IMR-90 (cell line): ENCODE data around the gene NENF. TPM values are rescaled to one million over a fixed set of nuclear protein-coding genes. Genes with fewer than 3 reads are reported as not detected.

ENCODE experiments used
- ATAC-seq: fragments of 200-7000 bp; cut with Tn5 transposase; 2 replicates; pipeline ENCODE4 v1.9.1; 2020; ENCODE audit warnings: low read depth, mild to moderate bottlenecking, moderate library complexity
- BruUV-seq: library from RNA; stranded (reverse); fragments of 400-500 nt; replicated peaks from 2 replicates; lab custom pipeline; 2021; lab: Mats Ljungman, UMichigan
- CTCF ChIA-PET: fragments of 300-600 bp; formaldehyde crosslinking; extraction: SDS; loops from one replicate; lab custom pipeline; 2021; ENCODE audit warnings: antibody characterized with exemption; lab: Yijun Ruan, JAX
- POLR2A ChIA-PET: fragments of 300-600 bp; sonication (Branson Sonifier 250); formaldehyde crosslinking; loops from one replicate; lab custom pipeline; 2022; ENCODE audit warnings: antibody characterized with exemption; ENCODE audit not compliant: unreplicated experiment; lab: Charles Lee
- DNase-seq: peaks from one replicate; pipeline ENCODE4 v3.0.0; 2013
- H2AFZ ChIP-seq: replicated peaks from 2 replicates; pipeline ENCODE3; 2013; ENCODE audit warnings: low read length, mild to moderate bottlenecking; ENCODE audit not compliant: poor library complexity
- H2AK5ac ChIP-seq: 2 replicates; pipeline ENCODE4 v1.6.1; 2013; ENCODE audit warnings: low read depth, low read length, inconsistent platforms
- H2AK9ac ChIP-seq: replicated peaks from 2 replicates; pipeline ENCODE3; 2013; ENCODE audit warnings: mild to moderate bottlenecking, low read depth, low read length, moderate library complexity; ENCODE audit not compliant: poor library complexity
- H2BK120ac ChIP-seq: 2 replicates; pipeline ENCODE4 v1.6.1; 2013; ENCODE audit warnings: low read depth, low read length, inconsistent platforms
- H2BK15ac ChIP-seq: 3 replicates; pipeline ENCODE4 v1.6.1; 2013; ENCODE audit warnings: low read depth, low read length, inconsistent platforms
- H2BK20ac ChIP-seq: 2 replicates; pipeline ENCODE4 v1.6.1; 2013; ENCODE audit warnings: low read depth, mild to moderate bottlenecking, inconsistent platforms, low read length, moderate library complexity
- H2BK5ac ChIP-seq: 2 replicates; pipeline ENCODE4 v1.6.1; 2013; ENCODE audit warnings: mild to moderate bottlenecking, low read depth, low read length, inconsistent platforms; ENCODE audit not compliant: poor library complexity, severe bottlenecking
- H3K14ac ChIP-seq: replicated peaks from 2 replicates; pipeline ENCODE4 v1.6.1; 2013; ENCODE audit warnings: low read depth, low read length, inconsistent platforms
- H3K18ac ChIP-seq: 2 replicates; pipeline ENCODE4 v1.6.1; 2013; ENCODE audit warnings: low read depth, low read length, control low read depth
- H3K23ac ChIP-seq: 2 replicates; pipeline ENCODE4 v1.6.1; 2013; ENCODE audit warnings: low read depth, low read length, inconsistent platforms
- H3K27ac ChIP-seq: 2 replicates; pipeline ENCODE4 v1.5.1; 2013; ENCODE audit warnings: mild to moderate bottlenecking, control low read depth, low read length; ENCODE audit not compliant: insufficient read depth
- H3K27me3 ChIP-seq: 2 replicates; pipeline ENCODE4 v1.6.1; 2013; ENCODE audit warnings: low read length; ENCODE audit not compliant: control insufficient read depth, insufficient read depth
- H3K36me3 ChIP-seq: 2 replicates; pipeline ENCODE4 v1.6.1; 2013; ENCODE audit warnings: low read length, mixed read lengths; ENCODE audit not compliant: control insufficient read depth, insufficient read depth
- H3K4ac ChIP-seq: 2 replicates; pipeline ENCODE4 v1.6.1; 2013; ENCODE audit warnings: low read depth, low read length, inconsistent platforms
- H3K4me1 ChIP-seq: 2 replicates; pipeline ENCODE4 v1.6.1; 2013; ENCODE audit warnings: low read length, mixed read lengths; ENCODE audit not compliant: control insufficient read depth, insufficient read depth
- H3K4me2 ChIP-seq: 2 replicates; pipeline ENCODE4 v1.6.1; 2013; ENCODE audit warnings: low read depth, mild to moderate bottlenecking, control low read depth, low read length, moderate library complexity
- H3K4me3 ChIP-seq: 2 replicates; pipeline ENCODE4 v1.5.1; 2013; ENCODE audit warnings: low read depth, mild to moderate bottlenecking, control low read depth, low read length, moderate library complexity; ENCODE audit not compliant: insufficient read depth
- H3K56ac ChIP-seq: 2 replicates; pipeline ENCODE4 v1.6.1; 2013; ENCODE audit warnings: low read length, inconsistent platforms; ENCODE audit not compliant: insufficient read depth; ENCODE audit errors: extremely low read depth
- H3K79me1 ChIP-seq, 2 experiments: 2 replicates each; pipeline ENCODE4 v1.6.1; 2013; ENCODE audit warnings: low read length in 2 of 2, inconsistent platforms in 1 of 2, low read depth in 1 of 2
- H3K9ac ChIP-seq: 2 replicates; pipeline ENCODE4 v1.6.1; 2013; ENCODE audit warnings: low read depth, low read length, control low read depth
- H3K9me1 ChIP-seq: 2 replicates; pipeline ENCODE4 v1.6.1; 2013; ENCODE audit warnings: low read length, inconsistent platforms; ENCODE audit not compliant: insufficient read depth
- H3K9me3 ChIP-seq: 2 replicates; pipeline ENCODE4 v1.6.1; 2013; ENCODE audit warnings: low read length; ENCODE audit not compliant: control insufficient read depth, insufficient read depth
- H4K20me1 ChIP-seq: 2 replicates; pipeline ENCODE4 v1.6.1; 2013; ENCODE audit warnings: low read length, inconsistent platforms; ENCODE audit not compliant: insufficient read depth
- H4K5ac ChIP-seq: 2 replicates; pipeline ENCODE4 v1.6.1; 2013; ENCODE audit warnings: mild to moderate bottlenecking, low read depth, low read length, control low read depth
- H4K8ac ChIP-seq, 2 experiments: 2 replicates each; pipeline ENCODE4 v1.6.1; 2013; ENCODE audit warnings: low read depth in 2 of 2, low read length in 2 of 2, control low read depth in 1 of 2, inconsistent platforms in 1 of 2
- H4K91ac ChIP-seq: 2 replicates; pipeline ENCODE4 v1.6.1; 2013; ENCODE audit warnings: low read depth, low read length, inconsistent platforms; ENCODE audit not compliant: insufficient read depth
- CTCF ChIP-seq: conservative IDR thresholded peaks from 2 replicates; pipeline ENCODE4 v1.5.1; 2012; ENCODE audit warnings: mild to moderate bottlenecking, low read depth, low read length, improper control_type of control experiment
- FOS ChIP-seq: fragments of 150-350 bp; IDR thresholded peaks from 2 replicates; pipeline ENCODE4 v1.6.1; 2016; ENCODE audit warnings: low read depth, low read length
- NFE2L2 ChIP-seq: fragments of 150-350 bp; IDR thresholded peaks from 2 replicates; pipeline ENCODE4 v1.6.1; 2016; ENCODE audit warnings: low read depth, mild to moderate bottlenecking, low read length
- POLR2A ChIP-seq: IDR thresholded peaks from 2 replicates; pipeline ENCODE4 v1.6.1; 2012; ENCODE audit warnings: mild to moderate bottlenecking, low read depth, low read length
- RCOR1 ChIP-seq: IDR thresholded peaks from 2 replicates; pipeline ENCODE4 v1.6.1; 2012; ENCODE audit warnings: mild to moderate bottlenecking, low read length, improper control_type of control experiment; ENCODE audit not compliant: insufficient replicate concordance
- RFX5 ChIP-seq: IDR thresholded peaks from 2 replicates; pipeline ENCODE4 v1.8.0; 2012; ENCODE audit warnings: low read depth, mild to moderate bottlenecking, low read length, moderate library complexity
- WGBS, 2 experiments: methylation state at CpG; one replicate each; pipeline versions ENCODE4 v1.1.5 to v1.1.7; 2013; ENCODE audit warnings: missing lambda C conversion rate in 2 of 2; ENCODE audit not compliant: insufficient read length in 1 of 2; ENCODE audit errors: extremely low coverage in 2 of 2; 5-methylcytosine and 5-hydroxymethylcytosine counted together
- dilution Hi-C: fragments of 300-500 bp; cut with HindIII; formaldehyde crosslinking; loops from one replicate; pipeline ENCODE4 v1.14.3; 2018; ENCODE audit warnings: low sequenced_read_pairs; ENCODE audit not compliant: unreplicated experiment
- in situ Hi-C: fragments of 300-500 bp; cut with MboI; formaldehyde crosslinking; loops from 3 replicates; pipeline ENCODE4 v1.14.3; 2019; ENCODE audit warnings: low sequenced_read_pairs, inconsistent platforms, mixed read lengths
- intact Hi-C: fragments of 100-400 bp; cut with micrococcal nuclease; formaldehyde crosslinking; loops from 2 replicates; pipeline ENCODE4 v1.10.0; 2022
- polyA plus RNA-seq, 3 experiments: library from polyadenylated mRNA; depleted of rRNA; stranded (reverse); fragments of >200 nt; gene quantifications; 2 replicates each; pipeline ENCODE4 v1.2.3, GENCODE V29; 2012; ENCODE audit warnings: low replicate concordance in 1 of 3
- total RNA-seq: library from RNA; depleted of rRNA; stranded (reverse); fragments of >200 nt; gene quantifications from 2 replicates; pipeline ENCODE4 v1.2.3, GENCODE V29; 2012
- TF ChIP-seq, protein P1 (sequence below): fragments of 150-350 bp; IDR thresholded peaks from 2 replicates; pipeline ENCODE4 v1.6.1; 2017; ENCODE audit warnings: mild to moderate bottlenecking, antibody characterized with exemption, low read length, low read depth

NENF gene
- total and polyA plus RNA-seq, 2 of the 4 experiments (the other 2 are of a cell fraction): 16.0 to 40.4 TPM

GRCh38 chr1:212478467-212479025 lies 45.8 kb downstream of the NENF start:
- POLR2A ChIA-PET: interaction anchor here (1.1 kb wide), 1 partner anchor 8 kb away, joined by 3 read pairs; no protein-coding TSS in a partner anchor

More at GRCh38 chr1:212478467-212479025, 45.8 kb downstream of the NENF start:
- in situ Hi-C loops: loop anchor here (5.0 kb wide), 1 partner anchor 299 kb away; no protein-coding TSS in a partner anchor
- Histone ChIP-seq H3K23ac (no peak overlapping the region), H2BK20ac (no peak overlapping the region), H2AFZ (no peak overlapping the region), H3K14ac (no peak overlapping the region), H3K36me3 (no peaks in the 10 kb centered on the region), H2AK5ac (no peak overlapping the region), H3K4me1 (peaks cover 9% of the 10 kb centered on the region), H3K4ac (no peak overlapping the region), H3K18ac (no peak overlapping the region), H3K27ac (no peak overlapping the region), H3K4me3 (no peak overlapping the region), H3K4me2 (no peak overlapping the region), H2BK15ac (no peak overlapping the region), H3K9ac (no peak overlapping the region), H3K56ac (no peak overlapping the region), H4K8ac (no peak overlapping the region), H4K20me1 (no peaks in the 10 kb centered on the region), H3K27me3 (peaks cover 4% of the 10 kb centered on the region; the same call in 1 of the 2 replicates), H3K9me1 (peaks cover 11% of the 10 kb centered on the region), H3K9me3 (no peaks in the 10 kb centered on the region), H2BK5ac (no peak overlapping the region), H2BK120ac (no peak overlapping the region), H3K79me1 (no peaks in the 10 kb centered on the region), H2AK9ac (no peak overlapping the region), H4K5ac (no peak overlapping the region), H4K91ac (no peak overlapping the region)
- TF ChIP-seq CTCF (no peak), RCOR1 (no peak), NFE2L2 (no peak), POLR2A (no peak), RFX5 (no peak), FOS (no peak)
- TF ChIP-seq, protein P1, sequence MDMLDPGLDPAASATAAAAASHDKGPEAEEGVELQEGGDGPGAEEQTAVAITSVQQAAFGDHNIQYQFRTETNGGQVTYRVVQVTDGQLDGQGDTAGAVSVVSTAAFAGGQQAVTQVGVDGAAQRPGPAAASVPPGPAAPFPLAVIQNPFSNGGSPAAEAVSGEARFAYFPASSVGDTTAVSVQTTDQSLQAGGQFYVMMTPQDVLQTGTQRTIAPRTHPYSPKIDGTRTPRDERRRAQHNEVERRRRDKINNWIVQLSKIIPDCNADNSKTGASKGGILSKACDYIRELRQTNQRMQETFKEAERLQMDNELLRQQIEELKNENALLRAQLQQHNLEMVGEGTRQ: no peak
- intact Hi-C loops: loop anchor here (5.0 to 10.0 kb wide), 2 partner anchors 79 to 276 kb away; no protein-coding TSS in a partner anchor
- BruUV-seq: no TSS peak
- 85% methylated on average over 4 of the region's 12 CpGs; no CpG with 5 or more reads in 1 of the 2 experiments for WGBS, 2 experiments
- dilution Hi-C loops: no loop called here
- no peak for DNase-seq
- ATAC-seq: no peak
- CTCF ChIA-PET: interaction anchor here (1.2 kb wide), 1 partner anchor 188 kb away, joined by 3 read pairs; no protein-coding TSS in a partner anchor
